CD8-positive, alpha-beta T cell (primary cell): ENCODE measurements around the gene KIR2DL1. TPM values are rescaled to one million over a fixed set of nuclear protein-coding genes. Genes with fewer than 3 reads are reported as not detected.

Experiments
- total RNA-seq, 46 experiments: library from RNA in 2 of 46; stranded (reverse) in 2 of 46; gene quantifications; one replicate each; pipeline ENCODE4 v1.2.3 and lab custom pipeline; 2021 to 2026

Gene KIR2DL1
- total RNA-seq, 2 experiments from 2014 or later = 0.28 to 0.35 TPM

Other genes starting within 250 kb of the KIR2DL1 start
- not detected for gene LILRA2, start 196.0 kb upstream of the KIR2DL1 start, total RNA-seq
- not detected for gene LILRA1, start 176.2 kb upstream of the KIR2DL1 start, total RNA-seq
- 1 to 10 TPM in 1 of 2 experiments, under 1 TPM in 1; 0.87 to 1.6 TPM for gene LILRB1, start 139.3 kb upstream of the KIR2DL1 start, total RNA-seq
- under 1 TPM in 1 of 2 experiments, not detected in 1; 0.46 TPM for gene LILRB4, start 106.8 kb upstream of the KIR2DL1 start, total RNA-seq
- gene KIR3DL3, start 45.4 kb upstream of the KIR2DL1 start, total RNA-seq = under 1 TPM in 1 of 2 experiments, not detected in 1; 0.19 TPM
- under 1 TPM; 0.19 to 0.61 TPM for gene KIR2DL3, start 31.3 kb upstream of the KIR2DL1 start, total RNA-seq
- not detected for gene KIR2DL4, start 33.8 kb downstream of the KIR2DL1 start, total RNA-seq
- gene KIR3DL1, start 46.7 kb downstream of the KIR2DL1 start, total RNA-seq = under 1 TPM; 0.16 to 0.19 TPM
- gene KIR2DS4, start 62.9 kb downstream of the KIR2DL1 start, total RNA-seq = under 1 TPM; 0.62 to 0.75 TPM
- gene KIR3DL2, start 80.7 kb downstream of the KIR2DL1 start, total RNA-seq = 1 to 10 TPM in 1 of 2 experiments, under 1 TPM in 1; 1.00 to 1.5 TPM
- under 1 TPM in 1 of 2 experiments, not detected in 1; 0.43 TPM for gene FCAR, start 104.4 kb downstream of the KIR2DL1 start, total RNA-seq
- gene NCR1, start 136.4 kb downstream of the KIR2DL1 start, total RNA-seq = 1 to 10 TPM; 1.4 to 1.7 TPM
- gene NLRP7, start 177.7 kb downstream of the KIR2DL1 start, total RNA-seq = not detected
- 1 to 10 TPM; 9.4 to 9.7 TPM for gene NLRP2, start 196.6 kb downstream of the KIR2DL1 start, total RNA-seq